GM06990 (cell line): ENCODE data around the gene CDA.
"Not testable (repeated sequence)": the region's sequence is repeated elsewhere in the genome, so short reads cannot be mapped to it uniquely, and the experiment has no call there.

Experiments used
- DNase-seq: peaks from one replicate; pipeline ENCODE4 v3.0.0-alpha.2; 2011; ENCODE audit not compliant: insufficient read length; ENCODE audit errors: extremely low read depth
- H3K27me3 ChIP-seq: replicated peaks from 2 replicates; pipeline ENCODE4 v1.6.0; 2011; ENCODE audit warnings: low read length; ENCODE audit not compliant: control insufficient read depth, insufficient read depth
- H3K36me3 ChIP-seq: 2 replicates; pipeline ENCODE4 v1.5.1; 2011; ENCODE audit warnings: low read length; ENCODE audit not compliant: control insufficient read depth, insufficient read depth
- H3K4me3 ChIP-seq: replicated peaks from 2 replicates; pipeline ENCODE4 v1.5.1; 2011; ENCODE audit warnings: low read depth, mild to moderate bottlenecking, control low read depth, low read length
- CTCF ChIP-seq: IDR thresholded peaks from 2 replicates; pipeline ENCODE4 v1.5.1; 2011; ENCODE audit warnings: low read length, control low read depth, mild to moderate bottlenecking, inconsistent platforms; ENCODE audit not compliant: insufficient read depth, poor library complexity, severe bottlenecking

The CDA gene

GRCh38 chr1:20603504-20604464 is 14.9 kb downstream of the CDA start:
- DNase-seq, result no peak
- TF ChIP-seq CTCF, result no peak
- Histone ChIP-seq H3K27me3 (no peaks in the 10 kb centered on the region), H3K4me3 (no peak overlapping the region), H3K36me3 (no peaks in the 10 kb centered on the region)

- Histone ChIP-seq H3K27me3 (no peaks in the 10 kb centered on the region), H3K36me3 (no peaks in the 10 kb centered on the region), H3K4me3 (no peak overlapping the region)
- no peak for TF ChIP-seq CTCF
- DNase-seq, result no peak
Observed at GRCh38 chr1:20604678-20605077, 15.8 kb downstream of the CDA start.

- not testable (repeated sequence) for H3K4me3 ChIP-seq, H3K36me3 ChIP-seq, H3K27me3 ChIP-seq, DNase-seq
Observed at GRCh38 chr1:20606801-20607570, 18.1 kb downstream of the CDA start.

- TF ChIP-seq CTCF, result no peak
- DNase-seq, result no peak
- Histone ChIP-seq H3K27me3 (no peaks in the 10 kb centered on the region), H3K4me3 (no peak overlapping the region), H3K36me3 (no peaks in the 10 kb centered on the region)
Observed at GRCh38 chr1:20609541-20609940, 20.6 kb downstream of the CDA start.

GRCh38 chr1:20610970-20611369 is 22.1 kb downstream of the CDA start:
- DNase-seq, result no peak
- no peaks in the 10 kb centered on the region for H3K36me3 ChIP-seq
- TF ChIP-seq CTCF, result no peak

GRCh38 chr1:20611652-20612051 is 22.8 kb downstream of the CDA start:
- Histone ChIP-seq H3K27me3 (no peaks in the 10 kb centered on the region), H3K4me3 (no peak overlapping the region), H3K36me3 (no peaks in the 10 kb centered on the region)
- TF ChIP-seq CTCF, result no peak
- DNase-seq, result no peak

More at GRCh38 chr1:20610970-20611369, 22.1 kb downstream of the CDA start:
- Histone ChIP-seq H3K4me3 (no peak overlapping the region), H3K27me3 (no peaks in the 10 kb centered on the region)
